Activated CD8-positive, alpha-beta T cell treated with anti-CD3 and anti-CD28 coated beads for 36 hours (primary cell): Measurements from ENCODE around the gene SLC39A11. TPM values are rescaled to one million over a fixed set of nuclear protein-coding genes. Genes with fewer than 3 reads are reported as not detected.

Experiments
- ATAC-seq: fragments of 200-7000 bp; cut with Tn5 transposase; one replicate; pipeline ENCODE4 v1.10.0; 2021; ENCODE audit warnings: mild to moderate bottlenecking, moderate library complexity
- CTCF ChIA-PET: fragments of 350-600 bp; sonication (Branson Sonifier 250); formaldehyde crosslinking; loops from one replicate; lab custom pipeline; 2021; ENCODE audit warnings: antibody characterized with exemption; lab: Charles Lee
- POLR2A ChIA-PET: fragments of 350-600 bp; sonication (Branson Sonifier 250); formaldehyde crosslinking; loops from one replicate; lab custom pipeline; 2021; ENCODE audit warnings: antibody characterized with exemption; lab: Charles Lee
- DNase-seq: peaks from one replicate; pipeline ENCODE4 v3.0.0-alpha.2; 2020
- H3K27ac Mint-ChIP-seq: one replicate; pipeline ENCODE4 v1.8.0; 2021; ENCODE audit warnings: mild to moderate bottlenecking, mixed read lengths
- H3K27me3 Mint-ChIP-seq: one replicate; pipeline ENCODE4 v1.8.0; 2021; ENCODE audit warnings: mixed read lengths
- H3K36me3 Mint-ChIP-seq: one replicate; pipeline ENCODE4 v1.8.0; 2021; ENCODE audit warnings: low read depth, mixed read lengths
- H3K4me1 Mint-ChIP-seq: one replicate; pipeline ENCODE4 v1.8.0; 2021; ENCODE audit warnings: low read depth, mixed read lengths
- H3K4me3 Mint-ChIP-seq: one replicate; pipeline ENCODE4 v1.8.0; 2021; ENCODE audit warnings: mild to moderate bottlenecking, moderate library complexity, mixed read lengths
- H3K9me3 Mint-ChIP-seq: one replicate; pipeline ENCODE4 v1.8.0; 2021; ENCODE audit warnings: mixed read lengths
- CTCF ChIP-seq: fragments of 200-600 bp; IDR thresholded peaks from one replicate; pipeline ENCODE4 v1.8.0; 2022; ENCODE audit warnings: antibody characterized with exemption, mild to moderate bottlenecking
- intact Hi-C: fragments of 100-400 bp; cut with micrococcal nuclease; formaldehyde crosslinking; loops from one replicate; pipeline ENCODE4 v1.10.0; 2022
- total RNA-seq, 2 experiments: library from RNA; stranded (reverse); gene quantifications; one replicate each; pipeline ENCODE4 v1.2.3, GENCODE V29; 2021

Gene SLC39A11
- total RNA-seq, 2 experiments from 2014 or later: 14.4 to 14.9 TPM

- ATAC-seq (no peak), DNase-seq (no peak)
- POLR2A ChIA-PET: no interaction called here
- no peaks in the 10 kb centered on the region for H3K4me1 Mint-ChIP-seq
- no peaks in the 10 kb centered on the region for H3K36me3 Mint-ChIP-seq
- H3K9me3 Mint-ChIP-seq: no peaks in the 10 kb centered on the region
- intact Hi-C loops: no loop called here
- no peak overlapping the region for H3K27ac Mint-ChIP-seq
- CTCF ChIA-PET: interaction anchor here (1.4 kb wide), 1 partner anchor 39 kb away, joined by 4 read pairs; no protein-coding TSS in a partner anchor
- no peak for TF ChIP-seq CTCF
- no peak overlapping the region for H3K4me3 Mint-ChIP-seq
- peaks cover 21% of the 10 kb centered on the region for H3K27me3 Mint-ChIP-seq
Observed at GRCh38 chr17:72598695-72599094, 493.8 kb downstream of the SLC39A11 start.

- no peaks in the 10 kb centered on the region for H3K9me3 Mint-ChIP-seq
- DNase-seq (no peak), ATAC-seq (no peak)
- POLR2A ChIA-PET: no interaction called here
- H3K36me3 Mint-ChIP-seq: no peaks in the 10 kb centered on the region
- CTCF ChIA-PET: no interaction called here
- TF ChIP-seq CTCF: no peak
- intact Hi-C loops: no loop called here
- H3K4me1 Mint-ChIP-seq: no peaks in the 10 kb centered on the region
- H3K27ac Mint-ChIP-seq: no peak overlapping the region
- peaks cover 25% of the 10 kb centered on the region for H3K27me3 Mint-ChIP-seq
- no peak overlapping the region for H3K4me3 Mint-ChIP-seq
Observed at GRCh38 chr17:72597354-72598087, 495.0 kb downstream of the SLC39A11 start.

Other genes starting within 250 kb of the SLC39A11 start
- under 1 TPM; 0.04 to 0.20 TPM for gene SSTR2, start 72.3 kb upstream of the SLC39A11 start, total RNA-seq
- gene COG1, start 100.4 kb upstream of the SLC39A11 start, total RNA-seq: 10 to 100 TPM; 24.6 to 27.9 TPM
- gene CPSF4L, start 169.2 kb upstream of the SLC39A11 start, total RNA-seq: not detected
- gene CDC42EP4, start 219.3 kb upstream of the SLC39A11 start, total RNA-seq: 1 to 10 TPM in 1 of 2 experiments, under 1 TPM in 1; 0.72 to 1.1 TPM